ENCODE results near the gene ZSCAN22.
A peak's percentile ranks its signal among the peaks of the same experiment; 100 is the strongest.
"Not testable (repeated sequence)": the region's sequence is repeated elsewhere in the genome, so short reads cannot be mapped to it uniquely, and the experiment has no call there.

ZSCAN22 gene

GRCh38 chr19:58352760-58353671 lies 26.2 kb downstream of the ZSCAN22 start, which contains the start of gene A1BG:
A1BG (minus strand) TSS chr19:58353492; CDS start chr19:58353437, 55 bp downstream.
- DNase-seq = no peak

- DNase-seq = no peak
Observed at GRCh38 chr19:58353717-58354477, 27.1 kb downstream of the ZSCAN22 start.

- DNase-seq = no peak
Observed at GRCh38 chr19:58354478-58355030, 27.8 kb downstream of the ZSCAN22 start.

- DNase-seq = no peak
Observed at GRCh38 chr19:58355215-58355796, 28.5 kb downstream of the ZSCAN22 start.

GRCh38 chr19:58355908-58356765 lies 29.3 kb downstream of the ZSCAN22 start:
- DNase-seq = no peak

- DNase-seq = no peak
Observed at GRCh38 chr19:58356766-58357480, 30.1 kb downstream of the ZSCAN22 start.

GRCh38 chr19:58357481-58358145 lies 30.8 kb downstream of the ZSCAN22 start:
- DNase-seq = no peak

- DNase-seq = no peak
Observed at GRCh38 chr19:58361900-58362271, 35.1 kb downstream of the ZSCAN22 start.

GRCh38 chr19:58362272-58362994 lies 35.6 kb downstream of the ZSCAN22 start, which contains the start of gene ZNF497:
ZNF497 (minus strand) TSS chr19:58362751; CDS start chr19:58357635, 5,116 bp downstream.
- peak; percentile 91 for DNase-seq

GRCh38 chr19:58364146-58364545 lies 37.4 kb downstream of the ZSCAN22 start:
- DNase-seq = no peak

- no peak for DNase-seq
Observed at GRCh38 chr19:58366585-58367430, 40.0 kb downstream of the ZSCAN22 start.

GRCh38 chr19:58367698-58368454 lies 41.1 kb downstream of the ZSCAN22 start:
- no peak for DNase-seq

GRCh38 chr19:58368561-58369360 lies 42.0 kb downstream of the ZSCAN22 start:
- DNase-seq = no peak

- no peak for DNase-seq
Observed at GRCh38 chr19:58372311-58373133, 45.7 kb downstream of the ZSCAN22 start.

GRCh38 chr19:58374200-58374599 lies 47.4 kb downstream of the ZSCAN22 start:
- DNase-seq = no peak

- not testable (repeated sequence) for DNase-seq
Observed at GRCh38 chr19:58376724-58377123, 49.9 kb downstream of the ZSCAN22 start.

All from GOT3 (cell line).